ENCODE results near the gene PPM1B. TPM values are rescaled to one million over a fixed set of nuclear protein-coding genes. Genes with fewer than 3 reads are reported as not detected.
A peak's percentile ranks its signal among the peaks of the same experiment; 100 is the strongest.

Gene PPM1B
- total and polyA plus RNA-seq, 2 experiments from 2014 or later: 112 to 134 TPM

- H3K27ac Mint-ChIP-seq: no peak overlapping the region; the same call in 1 of the 2 replicates
- no peak for DNase-seq (ENCODE audit: low spot score)
- H3K9me3 Mint-ChIP-seq: no peaks in the 10 kb centered on the region
- no peak for ATAC-seq
- H3K27ac ChIP-seq (ENCODE audit: low read depth): peak overlapping the region; percentile 17; the same call in 1 of the 2 replicates
- peaks cover 75% of the 10 kb centered on the region for H4K20me1 ChIP-seq (replicated peaks; ENCODE audit: insufficient read depth)
- no peaks in the 10 kb centered on the region for H3K36me3 ChIP-seq (ENCODE audit: insufficient read depth)
- no peaks in the 10 kb centered on the region for H3K27me3 ChIP-seq (ENCODE audit: insufficient read depth)
- H3K4me3 ChIP-seq: no peak overlapping the region
- H3K4me3 Mint-ChIP-seq: no peak overlapping the region
- no peak overlapping the region for H2AFZ ChIP-seq
- no peaks in the 10 kb centered on the region for H3K9me2 ChIP-seq (ENCODE audit: insufficient read depth)
- TF ChIP-seq NANOG (IDR thresholded peaks at IDR 0.05; ENCODE audit: borderline replicate concordance): no peak
- TF ChIP-seq STAT1 (IDR thresholded peaks at IDR 0.05; ENCODE audit: unreplicated experiment): no peak
- no peak for TF ChIP-seq EZH2phosphoT487 (IDR thresholded peaks at IDR 0.05; ENCODE audit: unreplicated experiment)
- no peak for TF ChIP-seq POLR2AphosphoS5 (IDR thresholded peaks at IDR 0.05; ENCODE audit: low read depth)
- no peak for TF ChIP-seq ETS1 (IDR thresholded peaks at IDR 0.05)
- TF ChIP-seq EZH2 (IDR thresholded peaks at IDR 0.05; ENCODE audit: low read depth, unreplicated experiment): no peak
- TF ChIP-seq REST (IDR thresholded peaks at IDR 0.05; ENCODE audit: unreplicated experiment): no peak
- TF ChIP-seq ZNF331 (CRISPR knock-in tag; IDR thresholded peaks at IDR 0.05; ENCODE audit: low read depth): no peak
- TF ChIP-seq CREB1 (CRISPR knock-in tag; IDR thresholded peaks at IDR 0.05; ENCODE audit: low read depth): no peak
- TF ChIP-seq CTCF (conservative IDR thresholded peaks at IDR 0.05; ENCODE audit: low read depth in 2 of 2): no peak
- no peak for TF ChIP-seq ZNF462 (CRISPR knock-in tag; IDR thresholded peaks at IDR 0.05)
- TF ChIP-seq JUNB (IDR thresholded peaks at IDR 0.05; ENCODE audit: unreplicated experiment): no peak
- TF ChIP-seq ZNF114 (CRISPR knock-in tag; IDR thresholded peaks at IDR 0.05): no peak
- peaks cover 5% of the 10 kb centered on the region for H3K27me3 Mint-ChIP-seq (ENCODE audit: insufficient read depth, low read depth, poor library complexity)
- H3K4me1 ChIP-seq (ENCODE audit: insufficient read depth): peaks cover 42% of the 10 kb centered on the region
- peaks cover 4% of the 10 kb centered on the region; the same call in 1 of the 2 replicates for H3F3A ChIP-seq (replicated peaks; ENCODE audit: low read depth)
- H3K4me2 ChIP-seq: no peak overlapping the region
- peaks cover 38% of the 10 kb centered on the region for H3K36me3 Mint-ChIP-seq (ENCODE audit: low read depth)
- peaks cover 99% of the 10 kb centered on the region for H3K79me2 ChIP-seq (replicated peaks; ENCODE audit: insufficient read depth)
- H3K4me1 Mint-ChIP-seq: peaks cover 31% of the 10 kb centered on the region
Measured at GRCh38 chr2:44190526-44190925, 21.9 kb downstream of the PPM1B start.

Data from GM23338 (cell line).